Stimulated activated CD4-positive, alpha-beta T cell treated with anti-CD3 and anti-CD28 coated beads, TNF-alpha, amount 100 ng/mL, for 48 hours (primary cell): ENCODE data around the gene SEC23A.
"Not testable (repeated sequence)": the region's sequence is repeated elsewhere in the genome, so short reads cannot be mapped to it uniquely, and the experiment has no call there.

ENCODE experiments used
- DNase-seq, 3 donors: peaks; one replicate each; pipeline ENCODE4 v3.0.0-alpha.2; 2020; ENCODE audit warnings: low read depth in 3 of 3

Gene SEC23A

DNA sequence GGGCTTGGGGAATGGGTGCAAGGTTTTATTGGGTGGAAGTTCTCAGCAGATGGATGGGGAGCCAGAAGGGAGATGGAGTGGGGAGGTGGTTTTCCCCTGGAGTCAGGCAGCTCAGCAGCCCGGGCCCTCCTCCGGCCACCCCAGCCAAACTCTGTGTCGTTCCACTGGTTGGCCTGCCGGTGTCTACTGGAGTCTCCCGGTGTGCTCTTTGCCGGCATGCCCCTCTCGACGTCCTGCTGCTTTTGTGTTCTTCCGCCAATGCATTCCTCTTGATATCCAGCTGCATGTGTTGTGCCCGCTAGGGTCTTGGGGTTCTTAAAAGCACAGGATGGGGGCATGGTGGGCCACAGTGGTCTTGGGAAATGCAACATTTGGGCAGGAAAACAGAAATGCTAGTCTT lies 72.8 kb downstream of the SEC23A start:
- no peak for DNase-seq

DNA sequence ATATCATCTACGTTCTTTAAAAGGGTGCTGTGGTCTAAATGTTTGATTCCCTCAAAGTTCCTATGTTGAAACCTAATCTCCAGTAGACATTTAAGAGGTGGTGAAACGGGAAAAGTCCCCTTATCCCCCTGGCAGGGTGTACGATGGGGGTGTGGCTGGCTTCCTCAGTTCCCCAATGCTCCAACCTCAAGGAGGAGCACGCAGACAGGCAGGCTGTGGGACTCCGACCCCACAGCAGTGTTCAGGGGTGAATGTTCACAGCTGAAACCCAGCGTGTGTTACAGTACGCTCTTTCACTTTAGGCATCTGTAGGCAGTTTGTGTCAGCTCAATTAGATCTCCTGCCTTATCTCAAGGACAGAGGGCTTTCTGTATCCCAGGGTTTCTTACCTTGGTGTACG lies 73.2 kb downstream of the SEC23A start:
- DNase-seq = no peak

DNA sequence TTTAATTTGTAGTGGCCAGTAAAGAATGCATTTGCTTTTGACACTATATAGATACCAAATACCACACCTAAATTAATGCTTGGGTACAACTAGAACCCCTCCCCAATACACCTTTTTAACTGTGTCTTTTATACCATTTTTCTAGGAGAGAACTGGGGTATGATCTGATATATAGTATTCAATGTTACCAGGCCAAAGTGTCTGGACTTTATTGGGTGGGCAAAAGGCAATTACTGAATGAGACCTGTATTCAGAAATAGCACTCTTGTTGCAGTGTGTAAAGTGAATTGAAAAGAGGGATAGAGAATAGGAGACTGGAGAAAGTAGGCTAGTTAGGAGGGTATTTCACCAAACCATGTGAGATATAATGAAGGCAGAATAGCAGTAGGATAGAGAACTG lies 74.4 kb downstream of the SEC23A start:
- DNase-seq = no peak

DNA sequence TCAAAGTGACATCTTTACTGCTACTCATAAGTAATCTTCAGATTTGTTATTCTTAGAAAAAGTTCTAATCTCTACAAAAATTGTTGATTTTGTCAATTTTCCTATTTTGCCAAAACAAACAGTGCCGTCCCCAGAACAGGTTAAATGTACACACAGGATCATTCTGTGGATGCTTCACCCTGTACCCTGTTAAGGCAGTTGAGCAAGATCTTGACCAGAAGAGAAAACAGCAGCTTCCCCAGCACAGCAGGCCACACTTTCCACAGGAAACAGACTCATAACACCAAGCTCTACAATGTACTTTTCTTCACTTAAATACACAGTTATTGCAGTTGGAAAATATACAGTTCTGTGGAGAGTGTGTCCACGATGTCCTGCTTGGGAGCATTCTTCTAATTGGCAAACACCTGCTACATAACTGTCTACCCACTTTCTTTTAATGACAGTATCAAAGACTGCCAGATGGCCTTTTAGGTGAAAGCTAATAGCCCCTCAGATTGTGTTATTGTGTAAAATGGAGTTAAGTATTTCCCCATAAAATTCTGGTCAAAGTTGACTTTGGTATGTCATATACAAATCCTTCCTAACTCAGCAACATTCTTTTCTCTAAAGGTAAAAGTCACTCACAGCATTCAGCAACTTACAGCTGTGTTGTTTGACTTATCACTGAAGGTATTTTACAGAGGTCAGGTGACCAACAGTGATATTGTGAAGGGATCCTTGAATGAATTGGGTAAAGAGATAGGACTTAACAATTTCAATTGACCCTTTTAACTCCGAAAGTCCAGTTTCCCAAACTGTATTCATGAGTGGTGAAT lies 77.0 kb downstream of the SEC23A start:
- DNase-seq = no peak

DNA sequence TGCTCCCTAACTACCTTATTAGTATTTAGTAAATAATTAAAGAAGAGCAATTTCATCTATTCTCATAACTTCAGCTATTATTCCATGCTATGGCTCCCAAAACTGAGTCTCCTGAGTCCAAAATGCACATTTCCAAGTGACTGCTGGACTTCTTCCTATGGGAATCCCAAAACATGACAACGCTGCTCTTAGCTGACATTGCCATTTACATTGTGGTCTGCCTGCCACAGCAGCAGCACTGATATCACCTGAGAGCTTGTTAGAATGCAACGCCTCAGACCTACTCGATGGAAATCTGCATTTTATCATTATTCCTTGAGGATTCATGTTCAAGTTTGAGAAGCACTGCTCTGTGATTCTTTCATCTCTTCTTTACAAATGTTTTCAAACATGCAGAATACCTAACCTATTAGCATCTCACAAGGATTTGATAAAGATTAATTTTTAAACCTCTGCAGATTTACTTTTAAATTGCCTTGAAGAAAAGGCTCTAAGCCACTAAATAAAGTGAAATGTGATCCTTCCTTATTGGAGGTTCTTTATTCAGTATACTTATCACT lies 77.7 kb downstream of the SEC23A start:
- no peak for DNase-seq

DNA sequence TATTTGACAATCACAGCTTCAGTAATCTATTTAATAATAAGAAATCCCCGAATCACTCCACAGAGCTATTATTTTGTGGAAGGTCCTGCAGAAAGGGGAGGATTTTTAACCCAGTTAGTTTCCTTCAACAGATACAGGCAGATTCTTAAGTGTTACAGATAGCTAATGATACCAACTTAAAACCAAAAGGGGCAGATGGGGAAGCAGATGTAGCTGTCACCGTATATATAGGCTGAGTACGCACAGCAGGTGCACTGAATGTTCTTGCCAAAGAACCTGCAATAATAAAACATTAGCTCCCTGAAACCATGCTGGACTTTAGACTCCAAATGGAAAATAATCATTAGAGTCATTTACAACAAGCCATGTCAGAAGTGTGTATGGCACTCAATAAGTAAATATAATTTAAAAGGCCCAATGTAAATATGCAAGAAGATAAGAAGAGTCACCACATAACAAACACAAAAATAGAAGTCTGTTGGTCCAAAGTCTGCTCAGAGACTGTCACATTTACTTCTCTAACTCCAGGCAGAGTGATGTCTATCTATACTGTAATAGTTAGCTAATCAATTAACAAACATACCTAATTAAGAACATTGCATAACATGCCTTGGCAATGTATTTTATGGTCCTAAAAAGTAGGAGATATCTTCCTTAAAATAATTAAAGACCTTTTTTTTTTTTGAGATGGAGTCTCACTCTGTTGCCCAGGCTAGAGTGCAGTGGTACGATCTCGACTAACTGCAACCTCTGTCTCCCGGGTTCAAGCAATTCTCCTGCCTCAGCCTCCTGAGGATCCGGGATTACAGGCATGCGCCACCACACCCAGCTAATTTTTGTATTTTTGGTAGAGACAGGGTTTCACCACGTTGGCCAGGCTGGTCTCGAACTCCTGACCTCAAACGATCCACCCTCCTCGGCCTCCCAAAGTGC lies 78.8 kb downstream of the SEC23A start:
- DNase-seq = no peak

DNA sequence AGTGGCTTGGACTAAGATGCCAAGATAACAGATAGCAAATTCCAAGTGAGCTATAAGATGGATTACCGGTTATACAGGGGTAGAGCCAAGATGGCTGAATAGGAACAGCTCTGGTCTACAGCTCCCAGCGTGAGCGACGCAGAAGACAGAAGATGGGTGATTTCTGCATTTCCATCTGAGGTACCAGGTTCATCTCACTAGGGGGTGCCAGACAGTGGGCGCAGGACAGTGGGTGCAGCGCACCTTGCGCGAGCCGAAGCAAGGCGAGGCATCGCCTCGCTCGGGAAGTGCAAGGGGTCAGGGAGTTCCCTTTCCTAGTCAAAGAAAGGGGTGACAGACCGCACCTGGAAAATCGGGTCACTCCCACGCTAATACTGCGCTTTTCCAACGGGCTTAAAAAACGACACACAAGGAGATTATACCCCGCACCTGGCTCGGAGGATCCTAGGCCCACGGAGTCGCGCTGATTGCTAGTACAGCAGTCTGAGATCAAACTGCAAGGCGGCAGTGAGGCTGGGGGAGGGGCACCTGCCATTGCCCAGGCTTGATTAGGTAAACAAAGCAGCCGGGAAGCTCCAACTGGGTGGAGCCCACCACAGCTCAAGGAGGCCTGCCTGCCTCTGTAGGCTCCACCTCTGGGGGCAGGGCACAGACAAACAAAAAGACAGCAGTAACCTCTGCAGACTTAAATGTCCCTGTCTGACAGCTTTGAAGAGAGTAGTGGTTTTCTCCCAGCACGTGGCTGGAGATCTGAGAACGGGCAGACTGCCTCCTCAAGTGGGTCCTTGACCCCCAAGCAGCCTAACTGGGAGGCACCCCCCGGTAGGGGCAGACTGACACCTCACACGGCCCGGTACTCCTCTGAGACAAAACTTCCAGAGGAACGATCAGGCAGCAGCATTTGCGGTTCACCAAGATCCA lies 85.7 kb downstream of the SEC23A start:
- DNase-seq = not testable (repeated sequence)

DNA sequence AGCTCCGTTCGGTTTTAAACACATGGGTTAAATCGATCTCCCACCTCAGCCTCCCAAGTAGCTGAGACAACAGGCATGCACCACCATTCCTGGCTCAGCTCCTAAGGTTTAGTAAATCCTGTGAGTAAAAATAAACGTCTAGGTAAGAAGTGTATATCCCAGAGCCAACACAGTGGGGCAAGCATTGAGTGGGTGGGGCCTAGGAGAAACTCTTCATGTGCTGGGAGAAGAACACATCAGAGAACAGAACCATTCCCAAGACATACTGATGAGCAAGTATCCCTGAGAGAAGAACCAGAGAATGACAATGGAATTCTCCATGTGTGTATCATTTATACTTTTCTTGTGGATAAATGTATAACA lies 86.3 kb downstream of the SEC23A start:
- no peak for DNase-seq

DNA sequence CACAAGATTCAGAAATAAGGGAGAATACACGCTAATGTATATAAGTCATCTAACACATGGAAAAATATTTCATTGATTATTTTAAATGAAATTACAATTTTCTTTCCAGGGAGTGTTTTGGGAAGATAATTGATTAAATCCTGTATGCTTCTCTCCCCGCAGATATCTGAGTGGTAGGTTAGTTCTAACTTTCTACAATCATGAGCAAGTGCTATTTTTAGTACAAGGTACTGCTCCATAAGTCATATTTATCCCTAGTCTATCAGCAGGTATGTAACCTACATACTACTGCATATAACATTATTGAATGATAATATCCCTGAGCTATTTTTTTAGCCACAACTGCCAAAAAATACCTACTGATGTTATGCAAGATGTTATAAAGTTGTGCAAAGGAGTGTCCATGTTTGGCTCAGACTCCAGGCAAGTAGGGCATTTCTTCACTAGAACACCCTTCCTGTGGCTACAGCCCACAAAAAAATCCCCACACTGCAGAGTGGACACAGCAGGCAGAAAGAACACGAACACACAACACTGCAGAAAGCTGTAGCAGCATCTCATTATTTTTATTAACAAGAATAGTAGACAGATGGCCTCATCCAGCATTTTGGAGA lies 87.0 kb downstream of the SEC23A start:
- no peak for DNase-seq

DNA sequence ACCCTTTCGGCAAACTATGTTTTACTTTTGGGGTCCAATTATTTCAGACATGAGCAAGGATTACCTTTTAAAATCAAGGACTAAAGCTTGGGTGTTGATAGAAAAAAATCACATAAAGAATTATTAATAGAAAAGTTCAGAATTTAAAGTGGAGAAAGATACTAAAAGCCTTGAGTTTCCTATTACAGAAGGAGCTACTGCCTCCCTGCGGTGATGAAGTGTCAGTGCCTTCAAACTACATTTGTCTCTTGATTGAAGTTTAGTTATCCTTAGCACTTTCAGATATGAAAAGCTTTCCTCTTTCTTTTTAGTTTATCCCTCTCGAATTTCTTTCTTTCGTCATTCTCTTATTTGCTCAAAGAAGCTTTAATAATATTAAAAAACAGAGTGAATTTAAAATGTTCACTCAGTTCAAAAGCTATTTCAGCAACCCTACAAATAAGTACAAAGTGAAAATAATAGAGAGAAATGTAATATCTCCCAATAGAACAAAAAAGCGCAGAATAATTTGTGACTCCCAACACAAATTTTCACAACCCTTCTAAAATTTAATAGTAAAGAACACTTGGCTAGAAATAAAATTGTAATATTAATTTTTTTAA lies 87.6 kb downstream of the SEC23A start:
- no peak for DNase-seq

DNA sequence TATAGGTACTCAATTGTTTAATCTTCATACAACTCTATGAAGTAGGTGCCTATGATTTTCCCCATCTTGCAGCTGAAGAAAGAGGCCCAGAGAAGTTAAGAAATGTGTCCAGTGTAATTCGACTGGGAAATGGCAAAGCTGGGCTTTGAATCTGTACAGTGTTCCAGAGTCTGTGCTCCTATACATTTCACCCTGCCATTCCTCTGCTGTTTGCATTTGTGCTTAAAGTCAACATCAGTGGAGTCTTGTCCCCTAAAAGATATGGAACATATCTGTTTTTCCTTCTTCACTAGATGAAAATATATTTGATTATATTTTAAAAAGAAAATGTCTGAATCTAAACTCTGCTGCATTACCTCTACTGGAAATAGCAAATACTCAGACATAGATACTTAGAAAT lies 88.6 kb downstream of the SEC23A start:
- no peak for DNase-seq

DNA sequence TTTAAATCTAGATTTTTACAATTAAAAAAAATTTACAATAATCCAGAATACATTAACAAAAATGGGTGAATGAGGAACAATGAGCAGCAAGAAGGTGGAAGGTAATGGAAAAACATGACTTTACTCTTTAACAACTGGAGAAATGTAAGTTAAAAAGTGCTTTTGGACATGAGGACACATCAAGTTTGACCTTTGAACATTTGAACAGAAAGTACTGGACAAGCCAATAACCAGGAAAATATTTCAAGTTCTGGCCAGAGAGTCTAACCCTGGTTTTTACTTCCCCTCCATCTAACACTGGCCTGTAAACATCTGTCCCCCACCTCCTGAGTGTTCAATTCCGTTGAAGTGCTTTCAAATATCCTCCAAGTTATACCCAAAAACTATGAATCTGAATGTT lies 94.1 kb downstream of the SEC23A start:
- DNase-seq = not testable (repeated sequence)

DNA sequence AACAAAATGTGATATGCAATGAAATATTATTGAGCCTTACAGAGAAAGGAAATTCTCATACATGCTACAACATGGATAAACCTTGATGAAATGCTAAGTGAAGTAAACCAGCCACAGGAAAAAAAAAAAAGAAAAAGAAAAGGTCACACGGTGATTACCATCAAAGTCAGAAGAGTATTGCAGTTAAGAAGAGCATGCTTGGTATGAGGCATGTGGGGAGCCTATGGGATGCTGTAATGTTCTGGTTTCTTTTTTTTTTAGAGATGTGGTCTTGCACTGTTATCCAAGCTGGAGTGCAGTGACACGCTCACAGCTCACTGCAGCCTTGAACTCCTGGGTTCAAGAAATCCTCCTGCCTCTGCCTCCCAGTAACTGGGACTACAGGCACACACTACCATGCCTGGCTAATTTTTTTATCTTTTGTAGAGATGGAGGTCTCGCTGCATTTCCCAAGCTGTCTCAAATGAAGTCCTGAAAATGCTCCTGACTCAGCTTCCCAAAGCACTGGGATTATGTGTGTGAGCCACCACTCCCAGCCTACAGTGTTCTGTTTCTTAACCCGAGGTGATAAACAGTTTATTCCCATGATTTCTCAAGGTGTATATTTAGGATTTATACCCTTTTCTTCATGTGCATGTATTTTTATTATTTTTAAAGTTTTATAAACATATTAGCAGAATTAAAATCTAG lies 96.2 kb downstream of the SEC23A start:
- no peak for DNase-seq

DNA sequence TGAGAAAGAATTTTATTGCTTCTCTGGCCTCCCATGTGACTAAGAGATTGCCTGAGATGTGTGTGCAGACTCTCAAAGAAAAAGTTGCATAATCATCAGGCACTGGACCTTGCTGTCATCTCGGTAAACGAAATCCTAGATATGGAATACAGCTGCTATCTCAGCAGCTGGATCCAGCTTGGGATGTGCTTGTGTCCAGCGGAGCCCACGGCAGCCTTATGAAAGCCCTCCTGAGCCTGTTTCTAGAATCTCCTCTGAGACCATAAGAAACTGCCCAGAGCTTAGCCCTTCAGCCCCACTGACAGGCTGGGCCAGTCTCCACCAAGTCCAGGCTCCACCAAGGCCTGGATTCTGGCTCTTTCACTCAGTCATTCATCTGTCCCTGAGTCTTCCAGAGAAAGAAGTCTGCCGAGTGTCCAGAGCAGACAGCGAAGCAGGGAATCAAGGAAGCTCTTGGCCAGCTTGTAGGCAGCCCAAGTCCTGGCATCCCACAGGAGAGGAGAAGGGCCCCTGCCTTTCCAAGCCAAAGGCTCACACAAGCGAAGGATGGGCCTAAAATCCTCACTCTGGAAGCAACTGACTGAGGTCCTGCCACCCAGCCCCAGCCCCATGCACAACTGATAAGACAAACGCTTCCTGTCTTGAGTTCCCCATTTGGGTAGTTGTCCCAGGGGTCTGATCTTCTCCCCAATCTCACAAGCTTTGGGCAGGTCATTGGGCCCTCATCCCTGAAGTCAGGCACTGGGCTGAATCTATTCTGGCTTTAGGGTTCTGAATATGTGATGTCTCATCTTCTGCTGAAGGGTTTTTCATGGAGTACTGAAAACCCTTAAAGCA lies 97.8 kb downstream of the SEC23A start:
- DNase-seq = no peak

DNA sequence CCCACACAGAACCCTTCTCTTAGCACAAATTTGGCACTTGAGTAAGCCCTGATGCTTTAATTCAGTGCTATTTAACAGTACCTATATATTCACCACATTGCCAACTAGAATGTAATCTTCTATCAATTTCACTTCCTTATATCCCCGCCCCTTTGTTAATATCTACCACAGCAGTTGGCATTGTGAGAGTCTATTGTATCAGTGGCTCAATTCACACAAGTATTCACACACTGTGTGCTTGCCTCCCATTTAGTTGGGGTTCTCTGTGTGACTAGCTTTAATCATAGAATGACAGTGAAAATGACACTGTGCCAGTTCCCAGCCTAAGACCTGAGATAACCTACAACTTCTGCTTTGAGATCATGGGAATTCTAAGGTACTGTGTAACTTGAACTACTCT lies 103.1 kb downstream of the SEC23A start:
- no peak for DNase-seq

DNA sequence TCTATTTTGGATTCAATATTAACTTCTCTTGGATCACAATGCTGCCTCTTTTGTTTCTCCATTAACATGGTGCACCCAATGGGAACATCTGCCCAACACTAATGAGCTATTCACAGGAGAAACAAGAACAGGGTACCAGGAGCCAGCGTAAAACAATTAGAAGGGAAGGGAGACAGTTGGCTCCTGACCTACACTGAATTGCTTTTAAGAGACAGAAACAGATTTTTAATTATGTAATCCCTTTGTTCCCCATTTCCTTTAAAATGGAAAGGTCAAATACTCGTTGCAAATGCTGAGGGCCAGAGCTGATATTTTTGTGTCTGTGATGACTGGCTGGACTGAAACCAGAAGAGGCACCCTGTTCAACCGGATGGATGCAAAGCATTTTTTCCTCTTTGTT lies 108.3 kb downstream of the SEC23A start:
- DNase-seq = no peak

DNA sequence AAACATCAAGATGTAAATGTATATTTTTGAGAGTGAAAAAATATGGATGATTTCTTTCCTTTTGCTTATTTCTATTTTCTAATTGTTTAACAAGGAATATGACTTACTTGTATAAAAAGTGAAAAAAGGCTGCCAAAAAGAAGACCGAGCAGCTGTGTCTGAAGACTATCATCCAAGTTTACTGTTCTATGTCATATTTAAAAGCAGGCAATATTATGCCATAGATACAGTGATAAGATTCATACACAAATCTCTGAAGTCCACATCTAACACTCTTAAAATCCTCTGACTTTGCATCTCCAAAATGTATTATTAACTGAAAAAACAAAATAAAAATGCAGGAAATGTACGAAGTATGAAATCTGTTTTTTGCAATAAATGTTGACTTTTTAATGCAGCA lies 109.1 kb downstream of the SEC23A start:
- DNase-seq = no peak

DNA sequence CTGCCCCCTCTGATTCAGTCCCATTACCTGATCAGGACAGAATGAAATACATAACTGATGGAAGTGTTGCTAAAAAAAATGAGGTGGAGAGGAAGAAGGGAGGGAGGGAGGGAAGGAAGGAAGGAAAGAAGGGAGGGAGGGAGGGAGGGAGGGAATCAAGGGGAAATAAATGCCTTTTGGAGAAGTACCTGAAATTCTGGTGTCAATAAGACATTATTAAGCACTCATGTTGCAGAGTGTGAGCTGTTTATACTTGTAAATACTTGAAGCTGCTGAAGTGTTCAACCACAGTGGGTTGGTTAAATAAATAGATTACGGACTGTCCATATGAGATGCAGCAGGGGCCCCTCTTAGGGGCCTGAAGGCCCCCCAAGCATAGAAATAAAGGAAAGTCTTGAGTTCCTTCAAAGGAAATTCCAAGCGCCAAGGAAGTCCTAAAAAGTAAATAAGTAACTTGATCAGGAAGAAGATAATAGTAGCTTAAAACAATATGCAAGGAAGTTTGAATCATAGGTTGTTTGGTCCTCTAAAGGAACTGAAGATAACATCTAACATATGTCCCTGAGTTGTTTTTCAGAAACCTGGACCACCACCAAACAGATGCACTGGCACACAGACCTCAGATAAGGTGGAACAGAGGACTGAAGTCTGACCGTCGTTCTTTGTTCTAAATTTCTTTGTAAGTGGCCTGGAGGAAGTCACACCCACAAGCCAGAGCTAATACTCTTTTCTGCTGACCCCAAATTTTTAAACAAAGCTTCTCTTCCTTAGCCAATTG lies 110.8 kb downstream of the SEC23A start:
- DNase-seq = no peak
